NCI-H226 (cell line): ENCODE data around the gene ZNF573.

Experiments used
- DNase-seq: peaks from one replicate; pipeline ENCODE4 v3.0.0-alpha.2; 2015

ZNF573 gene

GRCh38 chr19:37692956-37693620 lies 86.3 kb downstream of the ZNF573 start:
- DNase-seq = no peak

GRCh38 chr19:37691881-37692504 lies 87.4 kb downstream of the ZNF573 start:
- DNase-seq = no peak
